ENCODE measurements around the gene MACROD2. TPM values are rescaled to one million over a fixed set of nuclear protein-coding genes. Genes with fewer than 3 reads are reported as not detected.

Gene MACROD2
- polyA plus RNA-seq, 1 donor (not counting 4 experiments of a cell fraction or from before 2014, with no cell fraction given), result 0.71 TPM

DNA sequence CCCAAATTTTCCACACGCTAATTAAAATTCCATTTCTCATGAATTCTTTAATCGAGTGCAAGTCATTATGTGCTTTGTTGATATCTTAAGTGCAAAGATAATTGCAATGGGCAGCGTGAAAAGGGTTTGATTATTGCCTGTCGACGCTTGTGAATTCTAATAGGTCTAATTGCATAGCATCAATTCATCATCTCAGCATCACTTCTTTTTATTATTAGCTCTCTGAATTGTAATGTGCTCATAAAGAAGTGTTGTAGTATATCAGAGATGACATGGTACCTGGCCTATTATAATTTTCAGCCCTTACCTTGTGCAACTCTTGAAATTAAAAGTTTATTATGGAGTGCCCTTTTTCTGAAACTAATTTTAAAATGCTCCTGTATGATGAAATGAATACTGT lies 1208.9 kb downstream of the MACROD2 start:
- no peaks in the 10 kb centered on the region for H3K36me3 ChIP-seq (ENCODE audit: control insufficient read depth in 2 of 2, extremely low read depth in 1 of 2, insufficient read depth in 2 of 2, low read length in 2 of 2)
- no peaks in the 10 kb centered on the region for H3K9me3 ChIP-seq (ENCODE audit: control insufficient read depth, low read depth, low read length)
- TF ChIP-seq EZH2 (IDR thresholded peaks at IDR 0.05; ENCODE audit: low read length), result no peak
- TF ChIP-seq, protein P1, sequence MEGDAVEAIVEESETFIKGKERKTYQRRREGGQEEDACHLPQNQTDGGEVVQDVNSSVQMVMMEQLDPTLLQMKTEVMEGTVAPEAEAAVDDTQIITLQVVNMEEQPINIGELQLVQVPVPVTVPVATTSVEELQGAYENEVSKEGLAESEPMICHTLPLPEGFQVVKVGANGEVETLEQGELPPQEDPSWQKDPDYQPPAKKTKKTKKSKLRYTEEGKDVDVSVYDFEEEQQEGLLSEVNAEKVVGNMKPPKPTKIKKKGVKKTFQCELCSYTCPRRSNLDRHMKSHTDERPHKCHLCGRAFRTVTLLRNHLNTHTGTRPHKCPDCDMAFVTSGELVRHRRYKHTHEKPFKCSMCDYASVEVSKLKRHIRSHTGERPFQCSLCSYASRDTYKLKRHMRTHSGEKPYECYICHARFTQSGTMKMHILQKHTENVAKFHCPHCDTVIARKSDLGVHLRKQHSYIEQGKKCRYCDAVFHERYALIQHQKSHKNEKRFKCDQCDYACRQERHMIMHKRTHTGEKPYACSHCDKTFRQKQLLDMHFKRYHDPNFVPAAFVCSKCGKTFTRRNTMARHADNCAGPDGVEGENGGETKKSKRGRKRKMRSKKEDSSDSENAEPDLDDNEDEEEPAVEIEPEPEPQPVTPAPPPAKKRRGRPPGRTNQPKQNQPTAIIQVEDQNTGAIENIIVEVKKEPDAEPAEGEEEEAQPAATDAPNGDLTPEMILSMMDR (optimal IDR thresholded peaks at IDR 0.05 in 1 of 3, IDR thresholded peaks at IDR 0.05 in 1 of 3, conservative IDR thresholded peaks at IDR 0.05 in 1 of 3; ENCODE audit: extremely low read depth in 1 of 3, insufficient read depth in 2 of 3, low read length in 3 of 3), result no peak
- no peaks in the 10 kb centered on the region for H3K79me2 ChIP-seq (ENCODE audit: control insufficient read depth, insufficient read depth, low read length)
- no peaks in the 10 kb centered on the region for H3K9me1 ChIP-seq (ENCODE audit: control insufficient read depth, extremely low read depth, insufficient read depth, low read length)
- DNase-seq (ENCODE audit: low read depth, low spot score) (no peak), FAIRE-seq (peak; percentile 23)
- no peak overlapping the region for H3K27ac ChIP-seq (ENCODE audit: control insufficient read depth, insufficient read depth, low read length)
- H2AFZ ChIP-seq (ENCODE audit: control insufficient read depth, low read length), result no peak overlapping the region
- no peak overlapping the region for H3K9ac ChIP-seq (ENCODE audit: control insufficient read depth, extremely low read depth, insufficient read depth, low read length)
- no peaks in the 10 kb centered on the region for H3K4me1 ChIP-seq (ENCODE audit: control insufficient read depth, extremely low read depth, insufficient read depth, low read length)
- no peaks in the 10 kb centered on the region for H3K27me3 ChIP-seq (ENCODE audit: control insufficient read depth, extremely low read depth, insufficient read depth, low read length)
- no peak overlapping the region for H3K4me3 ChIP-seq (ENCODE audit: control insufficient read depth in 2 of 3, extremely low read depth in 1 of 3, insufficient read depth in 2 of 3, low read depth in 1 of 3, low read length in 3 of 3)
- no peak overlapping the region for H3K4me2 ChIP-seq (ENCODE audit: control insufficient read depth, extremely low read depth, insufficient read depth, low read depth, low read length)
- H4K20me1 ChIP-seq (ENCODE audit: control insufficient read depth, extremely low read depth, insufficient read depth, low read length), result no peaks in the 10 kb centered on the region
- dilution Hi-C loops (cut with MboI; ENCODE audit: extremely low pct_ligation_motif_present, low sequenced_read_pairs), result no loop called here

DNA sequence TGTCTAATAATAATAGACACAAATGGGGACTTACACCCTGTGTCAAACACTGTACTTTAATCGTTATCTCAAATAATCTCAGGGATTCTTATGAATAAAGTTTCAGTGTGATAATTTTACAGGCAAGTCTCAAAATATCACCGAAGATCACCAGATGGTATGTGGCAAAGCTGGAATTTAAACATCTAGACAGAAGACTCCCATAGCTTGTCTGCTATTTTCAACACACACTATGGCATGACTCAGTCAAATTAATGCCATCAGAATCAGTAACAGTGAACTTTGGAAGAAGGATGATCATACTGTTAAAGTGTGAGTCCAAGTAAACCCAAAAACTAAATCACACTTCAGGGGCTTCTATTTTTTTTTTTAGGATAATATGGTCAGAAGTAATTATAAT lies 1209.7 kb downstream of the MACROD2 start:
- FAIRE-seq, result no peak
- Histone ChIP-seq H3K9ac (ENCODE audit: control insufficient read depth, extremely low read depth, insufficient read depth, low read length) (no peak overlapping the region), H4K20me1 (ENCODE audit: control insufficient read depth, extremely low read depth, insufficient read depth, low read length) (no peaks in the 10 kb centered on the region)

More for the DNA sequence above, 1209.7 kb downstream of the MACROD2 start:
- no peak overlapping the region for H2AFZ ChIP-seq (ENCODE audit: control insufficient read depth, low read length)
- H3K9me1 ChIP-seq (ENCODE audit: control insufficient read depth, extremely low read depth, insufficient read depth, low read length), result no peaks in the 10 kb centered on the region
- H3K9me3 ChIP-seq (ENCODE audit: control insufficient read depth, low read depth, low read length), result no peaks in the 10 kb centered on the region
- no peaks in the 10 kb centered on the region for H3K36me3 ChIP-seq (ENCODE audit: control insufficient read depth in 2 of 2, extremely low read depth in 1 of 2, insufficient read depth in 2 of 2, low read length in 2 of 2)
- no peak for DNase-seq (ENCODE audit: low read depth, low spot score)
- no peaks in the 10 kb centered on the region for H3K4me1 ChIP-seq (ENCODE audit: control insufficient read depth, extremely low read depth, insufficient read depth, low read length)
- no peaks in the 10 kb centered on the region for H3K27me3 ChIP-seq (ENCODE audit: control insufficient read depth, extremely low read depth, insufficient read depth, low read length)
- no peak overlapping the region for H3K4me3 ChIP-seq (ENCODE audit: control insufficient read depth in 2 of 3, extremely low read depth in 1 of 3, insufficient read depth in 2 of 3, low read depth in 1 of 3, low read length in 3 of 3)
- no peaks in the 10 kb centered on the region for H3K79me2 ChIP-seq (ENCODE audit: control insufficient read depth, insufficient read depth, low read length)
- TF ChIP-seq, protein P1 (optimal IDR thresholded peaks at IDR 0.05 in 1 of 3, IDR thresholded peaks at IDR 0.05 in 1 of 3, conservative IDR thresholded peaks at IDR 0.05 in 1 of 3; ENCODE audit: extremely low read depth in 1 of 3, insufficient read depth in 2 of 3, low read length in 3 of 3), result no peak
- TF ChIP-seq EZH2 (IDR thresholded peaks at IDR 0.05; ENCODE audit: low read length), result no peak
- H3K4me2 ChIP-seq (ENCODE audit: control insufficient read depth, extremely low read depth, insufficient read depth, low read depth, low read length), result no peak overlapping the region
- H3K27ac ChIP-seq (ENCODE audit: control insufficient read depth, insufficient read depth, low read length), result no peak overlapping the region
- dilution Hi-C loops (cut with MboI; ENCODE audit: extremely low pct_ligation_motif_present, low sequenced_read_pairs), result no loop called here
